Endometrial microvascular endothelial cells (primary cell): ENCODE data around the gene RFLNA. TPM values are rescaled to one million over a fixed set of nuclear protein-coding genes. Genes with fewer than 3 reads are reported as not detected.

ENCODE experiments used
- in situ Hi-C: cut with HindIII; loops from 2 replicates; pipeline ENCODE4 v1.10.0; 2017; ENCODE audit warnings: low sequenced_read_pairs, low pct_unique_long_range_greater_than_20kb; ENCODE audit errors: inconsistent ontology term
- total RNA-seq: library from RNA; depleted of rRNA; stranded (reverse); fragments of >200 nt; gene quantifications from one replicate; pipeline ENCODE4 v1.2.3, GENCODE V29; 2015; ENCODE audit errors: inconsistent ontology term

Gene RFLNA
- total RNA-seq, 1 donor from 2014 or later, result under 0.01 TPM

- in situ Hi-C loops, result no loop called here
These were observed 33.2 kb downstream of the RFLNA start for GRCh38 chr12:124328116-124328515.

- in situ Hi-C loops, result no loop called here
These were observed 33.7 kb downstream of the RFLNA start for GRCh38 chr12:124328636-124329035.

DNA sequence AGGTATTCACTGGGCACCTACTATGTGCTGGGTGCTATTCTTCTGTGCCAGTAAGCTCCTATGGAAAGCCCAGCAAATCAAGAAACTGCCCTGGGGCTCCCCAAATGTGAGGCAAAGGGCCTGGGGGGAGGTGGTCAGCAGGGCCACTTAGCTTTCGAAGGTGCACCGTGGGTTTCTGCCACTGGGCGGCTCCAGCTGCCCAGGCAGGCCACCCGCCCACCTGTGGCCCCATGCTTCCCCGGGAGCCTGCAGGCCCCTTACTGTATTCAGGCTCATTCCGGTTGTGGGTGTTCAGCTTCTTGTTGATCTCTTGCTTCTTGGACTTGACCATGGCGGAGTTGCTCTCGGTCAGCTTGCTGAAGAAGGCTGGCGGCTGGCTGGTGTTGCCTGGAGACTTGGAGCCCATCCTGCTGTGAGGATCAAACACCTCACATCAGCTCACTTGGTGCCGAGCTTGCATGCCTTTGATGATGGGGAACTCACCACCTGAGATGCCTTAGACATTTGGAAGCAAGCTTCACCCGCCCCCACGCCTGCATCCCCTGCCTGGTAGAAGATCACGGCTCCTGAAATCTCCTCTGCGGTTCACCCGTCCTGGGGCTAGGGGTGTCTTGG is 37.3 kb downstream of the RFLNA start:
- in situ Hi-C loops, result no loop called here

- in situ Hi-C loops, result no loop called here
These were observed 38.0 kb downstream of the RFLNA start for GRCh38 chr12:124332900-124333299.

GRCh38 chr12:124333724-124334123 is 38.8 kb downstream of the RFLNA start:
- in situ Hi-C loops, result no loop called here

GRCh38 chr12:124334266-124334665 is 39.4 kb downstream of the RFLNA start:
- in situ Hi-C loops, result no loop called here

DNA sequence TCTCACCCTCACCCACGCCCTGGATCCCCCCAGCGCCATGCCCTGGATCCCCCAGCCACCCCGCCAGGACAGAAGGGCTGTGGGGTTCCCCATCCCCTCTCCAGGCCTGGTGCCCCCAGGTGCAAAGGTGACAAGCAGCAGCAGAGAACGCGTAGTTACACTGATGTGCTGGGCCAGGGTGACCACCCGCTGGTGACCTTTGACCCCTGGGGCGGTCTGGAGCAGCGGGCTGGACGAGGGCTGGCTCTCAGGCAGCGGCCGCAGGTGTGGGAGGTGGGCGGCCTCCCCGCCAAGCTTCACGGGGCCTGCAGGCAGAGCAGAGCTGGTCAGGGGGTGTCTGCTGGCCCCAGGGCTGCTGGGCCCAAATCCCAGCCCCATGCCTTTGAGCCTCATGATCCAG is 40.1 kb downstream of the RFLNA start:
- in situ Hi-C loops, result no loop called here

- in situ Hi-C loops, result no loop called here
These were observed 40.7 kb downstream of the RFLNA start for GRCh38 chr12:124335426-124336183.

DNA sequence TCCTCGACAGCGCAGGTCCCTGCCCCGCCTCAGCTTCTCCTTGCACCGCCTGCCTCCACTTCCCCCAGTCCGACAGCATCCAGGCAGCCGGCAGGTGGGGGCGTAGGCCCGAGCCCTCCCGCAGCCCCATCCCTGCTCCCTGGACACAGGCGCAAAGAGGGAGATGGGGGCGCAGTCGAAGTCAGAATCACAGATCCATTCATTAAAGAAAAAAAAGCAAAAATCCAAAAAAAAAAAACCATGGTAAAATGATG is 41.2 kb downstream of the RFLNA start:
- in situ Hi-C loops, result no loop called here

- in situ Hi-C loops, result no loop called here
These were observed 42.0 kb downstream of the RFLNA start for GRCh38 chr12:124336742-124337520.

DNA sequence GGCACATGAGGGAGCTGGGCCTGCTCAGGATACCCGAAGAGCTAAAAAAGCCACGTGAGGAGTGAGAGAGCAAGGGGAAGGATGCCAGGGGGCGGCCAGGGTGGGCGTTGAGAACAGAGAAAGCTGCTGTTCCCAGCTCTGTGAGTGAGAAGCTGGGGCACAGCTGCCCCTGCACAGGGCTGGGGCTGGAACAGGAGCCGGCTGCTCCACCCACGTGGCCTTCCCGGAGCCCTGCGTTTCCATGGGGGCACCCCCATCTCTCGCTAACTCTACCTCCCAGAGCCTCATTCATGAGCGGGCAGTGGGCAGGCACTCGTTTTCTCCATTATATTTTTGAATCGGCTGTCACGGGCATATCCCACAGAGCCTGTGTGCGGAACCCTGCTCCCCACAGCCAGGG is 42.7 kb downstream of the RFLNA start:
- in situ Hi-C loops, result no loop called here

DNA sequence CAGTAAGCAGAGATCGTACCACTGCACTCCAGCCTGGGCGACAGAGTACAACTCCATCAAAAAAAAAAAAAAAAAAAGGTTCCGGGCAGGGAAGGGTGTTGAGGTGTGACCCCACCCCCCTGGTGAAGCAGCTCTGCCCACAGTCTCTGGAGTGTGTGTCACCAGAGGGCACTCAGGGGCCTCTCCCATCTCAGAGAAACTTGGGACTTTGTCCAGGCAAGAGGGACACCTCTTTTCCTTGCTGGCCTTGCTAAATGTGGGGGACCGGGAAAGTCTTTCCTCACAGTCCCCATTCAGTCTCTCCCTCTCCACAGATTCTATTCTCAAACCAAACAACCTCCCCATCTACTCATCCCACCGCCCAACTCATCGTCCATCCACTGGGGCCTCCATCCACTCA is 43.6 kb downstream of the RFLNA start:
- in situ Hi-C loops, result no loop called here

DNA sequence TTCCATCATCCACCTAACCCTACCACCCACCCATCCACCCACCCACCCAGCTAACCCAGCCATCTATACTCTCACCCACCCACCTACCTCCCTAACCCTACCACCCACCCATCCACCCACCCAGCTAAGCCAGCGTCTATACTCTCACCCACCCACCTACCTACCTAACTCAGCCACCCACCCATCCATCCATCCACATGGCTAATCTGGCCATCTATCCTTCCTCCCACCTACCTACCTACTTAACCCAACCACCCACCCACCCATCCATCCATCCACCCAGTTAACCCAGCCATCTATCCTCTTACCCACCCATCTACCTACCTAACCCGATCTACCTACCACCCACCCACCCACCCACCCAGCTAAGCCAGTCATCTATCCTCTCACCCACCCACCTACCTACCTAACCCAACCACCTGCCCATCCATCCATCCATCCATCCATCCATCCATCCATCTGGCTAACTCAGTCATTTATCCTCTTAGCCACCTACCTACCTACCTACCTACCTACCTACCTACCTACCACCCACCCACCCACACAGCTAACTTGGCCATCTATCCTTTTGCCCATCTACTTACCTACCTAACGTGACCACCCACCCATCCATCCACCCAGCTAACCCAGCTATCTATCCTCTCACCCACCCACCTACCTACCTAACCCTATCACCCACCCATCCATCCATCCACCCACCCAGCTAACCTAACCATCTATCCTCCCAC is 44.1 kb downstream of the RFLNA start:
- in situ Hi-C loops, result no loop called here

DNA sequence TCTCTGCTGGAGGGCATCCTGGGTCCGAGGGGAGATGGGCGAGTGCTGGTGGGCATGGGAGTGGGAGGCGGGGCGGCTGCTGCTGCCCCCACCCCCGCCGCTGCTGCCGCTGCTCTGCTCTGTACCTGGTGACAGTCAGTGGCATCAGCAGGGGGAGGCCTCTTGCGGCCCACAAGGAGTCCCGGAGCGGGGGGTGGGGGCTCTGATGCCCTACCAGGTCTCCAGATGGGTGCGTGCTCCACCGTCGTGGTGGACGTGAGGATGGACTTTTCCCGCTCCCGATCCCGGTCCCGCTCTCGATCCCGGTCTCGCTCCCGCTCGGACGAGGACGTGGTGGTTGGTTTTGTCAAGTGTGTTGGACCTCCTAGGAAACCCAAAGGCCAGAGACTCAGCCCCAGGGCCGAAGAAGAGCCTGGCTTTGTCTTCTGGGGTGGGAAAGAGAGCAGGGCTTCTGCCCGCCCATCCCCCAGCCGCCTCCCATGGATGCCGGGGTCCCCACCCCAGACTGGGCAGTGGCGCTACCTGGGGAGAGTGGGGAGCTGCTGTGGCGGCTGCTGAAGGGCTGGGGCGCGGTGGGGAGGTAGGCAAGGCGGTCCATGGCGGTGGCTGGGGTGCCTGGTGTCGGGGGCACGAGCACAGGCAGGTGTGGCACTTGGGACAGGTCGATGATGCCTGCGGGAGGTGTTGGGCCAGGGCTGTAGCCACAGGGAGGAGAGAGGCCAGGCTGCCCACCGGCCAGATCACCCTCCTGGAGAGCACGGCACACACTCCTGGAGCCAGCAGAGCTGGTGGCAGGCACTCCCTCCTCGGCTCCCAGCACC is 45.4 kb downstream of the RFLNA start:
- in situ Hi-C loops, result no loop called here

- in situ Hi-C loops, result no loop called here
These were observed 46.8 kb downstream of the RFLNA start for GRCh38 chr12:124341645-124342069.

DNA sequence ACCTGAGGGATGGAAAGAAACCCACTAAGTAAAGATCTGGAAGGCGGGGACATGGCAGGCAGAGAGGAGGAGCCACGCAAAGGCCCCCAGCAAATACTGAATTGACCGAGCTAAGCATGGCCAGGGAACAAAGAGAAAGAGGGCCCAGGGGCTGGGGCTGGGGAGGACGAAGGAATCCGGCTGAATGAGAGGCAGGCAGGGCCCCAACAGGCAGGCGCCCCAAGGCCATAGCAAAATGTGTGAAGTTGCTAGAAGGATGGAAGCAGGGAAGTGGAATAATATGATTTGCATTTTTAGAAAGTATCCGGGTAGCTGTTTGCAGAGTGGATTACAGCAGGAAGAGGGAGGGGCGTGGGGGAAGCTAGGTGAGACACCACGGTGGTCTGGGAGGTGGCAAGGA is 49.1 kb downstream of the RFLNA start:
- in situ Hi-C loops, result no loop called here

GRCh38 chr12:124344526-124344925 is 49.6 kb downstream of the RFLNA start:
- in situ Hi-C loops, result no loop called here

DNA sequence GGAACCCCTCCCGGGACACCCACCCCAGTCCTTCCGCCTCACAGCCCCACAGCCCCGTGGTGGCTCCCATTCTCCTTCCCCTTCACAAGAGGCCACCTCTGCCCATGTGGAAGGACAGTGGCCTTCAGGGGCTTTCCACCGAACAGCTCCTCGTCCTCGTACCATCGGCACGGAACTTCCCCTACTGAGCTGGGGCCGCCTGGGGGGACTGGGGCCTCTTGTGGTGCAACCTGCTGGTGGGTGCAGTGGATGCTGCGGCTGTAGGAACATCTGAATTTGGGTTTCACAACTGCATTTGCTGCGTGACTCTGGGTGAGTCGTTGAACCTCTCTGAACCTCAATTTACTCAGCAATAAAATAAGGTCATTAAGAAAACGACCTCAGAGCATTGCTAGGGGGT is 50.9 kb downstream of the RFLNA start:
- in situ Hi-C loops, result no loop called here
